ELR (cell line): ENCODE measurements around the gene SLCO2B1.

ENCODE experiments used
- DNase-seq: peaks from one replicate; pipeline ENCODE4 v3.0.0-alpha.2; 2015; ENCODE audit warnings: low read depth

The SLCO2B1 gene

DNA sequence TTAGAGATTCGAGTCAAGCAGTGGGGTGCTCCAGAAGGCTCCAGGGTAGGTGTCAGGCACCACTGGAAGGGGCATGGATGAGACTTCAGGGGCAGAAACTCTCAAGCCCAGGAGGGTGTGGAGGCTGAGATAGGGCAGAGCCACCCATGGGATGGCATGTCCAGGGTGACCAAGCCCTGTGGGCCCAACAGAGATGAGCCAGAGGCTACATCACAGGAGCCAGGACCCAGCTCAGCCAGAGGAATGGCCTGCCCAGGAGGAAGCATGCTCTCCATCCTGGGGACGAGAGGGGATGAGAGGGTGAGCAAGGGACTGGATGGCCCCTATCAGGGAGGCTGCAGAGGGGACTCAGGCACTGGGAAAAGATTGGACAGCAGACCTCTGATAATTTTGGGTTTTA, 42.8 kb downstream of the SLCO2B1 start:
- no peak for DNase-seq

DNA sequence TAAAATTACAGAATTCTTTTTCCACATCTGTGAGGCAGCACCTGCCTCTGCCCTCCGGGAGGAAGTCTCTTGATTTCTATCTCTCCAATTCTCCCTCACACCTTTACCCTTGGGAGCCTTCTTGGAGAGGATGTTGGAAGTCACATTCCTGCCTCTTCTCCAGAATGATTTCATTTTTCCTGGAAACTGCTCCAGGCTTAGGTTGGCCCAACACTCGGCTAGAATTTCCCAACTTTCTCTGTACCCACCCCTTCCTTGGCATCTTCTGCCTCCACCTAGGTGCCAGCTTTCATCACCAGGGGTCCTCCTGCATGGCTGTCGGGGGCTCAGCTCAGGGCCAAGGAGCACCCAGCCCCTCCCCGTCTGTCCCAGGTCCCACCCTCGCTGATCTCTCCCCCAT, 43.2 kb downstream of the SLCO2B1 start:
- DNase-seq = no peak

DNA sequence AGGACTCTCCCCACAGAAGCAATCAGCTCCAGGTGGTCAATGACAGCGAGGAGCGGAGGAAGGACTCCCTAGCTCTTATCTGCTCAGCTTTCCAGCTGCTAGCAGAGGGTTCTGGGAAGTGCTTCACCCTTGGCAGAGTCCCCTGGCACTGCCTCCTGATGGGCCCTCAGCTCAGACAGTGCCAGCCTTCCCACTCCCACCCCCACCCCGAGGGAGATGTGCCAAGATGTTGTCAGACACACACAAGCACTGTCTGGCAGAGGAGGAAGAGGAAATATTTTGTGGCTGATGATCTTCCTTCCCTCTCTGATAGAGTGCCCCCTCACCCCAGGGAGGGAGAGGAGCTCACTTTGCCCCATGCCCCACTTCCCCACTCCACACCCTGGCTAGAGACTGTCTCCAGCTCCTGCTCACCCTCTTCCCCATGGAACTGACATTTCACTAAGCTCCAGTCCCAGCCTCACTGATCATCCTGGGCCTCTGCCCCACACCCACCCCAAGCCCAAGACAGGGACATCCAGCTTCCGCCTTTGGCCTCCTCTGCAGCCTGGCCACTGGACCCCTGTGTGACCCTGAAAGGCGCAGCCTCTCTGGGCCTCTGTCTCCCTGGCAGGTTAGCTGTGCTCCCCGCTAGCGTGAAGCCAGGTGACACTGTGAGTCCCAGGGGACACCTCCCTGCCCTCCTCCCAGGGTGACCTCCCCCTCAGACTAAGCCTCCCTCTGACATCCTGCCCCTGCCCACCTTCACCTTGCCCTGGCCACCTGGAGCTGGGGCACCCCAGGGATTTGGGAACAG, 44.5 kb downstream of the SLCO2B1 start:
- no peak for DNase-seq

DNA sequence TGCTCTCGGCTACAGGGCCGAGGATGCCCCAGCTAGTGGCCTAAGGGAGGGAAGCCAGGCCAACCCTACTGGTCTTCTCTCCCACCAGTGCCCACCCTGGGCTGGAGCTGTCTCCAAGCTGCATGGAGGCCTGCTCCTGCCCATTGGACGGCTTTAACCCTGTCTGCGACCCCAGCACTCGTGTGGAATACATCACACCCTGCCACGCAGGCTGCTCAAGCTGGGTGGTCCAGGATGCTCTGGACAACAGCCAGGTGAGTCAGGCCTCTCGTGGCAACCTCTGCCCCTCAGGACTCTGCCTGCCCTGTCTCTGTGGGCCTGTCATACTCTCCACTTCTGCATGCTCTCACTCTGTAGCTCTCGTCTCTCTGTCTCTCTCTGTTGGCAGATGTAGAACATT, 45.5 kb downstream of the SLCO2B1 start:
- no peak for DNase-seq

DNA sequence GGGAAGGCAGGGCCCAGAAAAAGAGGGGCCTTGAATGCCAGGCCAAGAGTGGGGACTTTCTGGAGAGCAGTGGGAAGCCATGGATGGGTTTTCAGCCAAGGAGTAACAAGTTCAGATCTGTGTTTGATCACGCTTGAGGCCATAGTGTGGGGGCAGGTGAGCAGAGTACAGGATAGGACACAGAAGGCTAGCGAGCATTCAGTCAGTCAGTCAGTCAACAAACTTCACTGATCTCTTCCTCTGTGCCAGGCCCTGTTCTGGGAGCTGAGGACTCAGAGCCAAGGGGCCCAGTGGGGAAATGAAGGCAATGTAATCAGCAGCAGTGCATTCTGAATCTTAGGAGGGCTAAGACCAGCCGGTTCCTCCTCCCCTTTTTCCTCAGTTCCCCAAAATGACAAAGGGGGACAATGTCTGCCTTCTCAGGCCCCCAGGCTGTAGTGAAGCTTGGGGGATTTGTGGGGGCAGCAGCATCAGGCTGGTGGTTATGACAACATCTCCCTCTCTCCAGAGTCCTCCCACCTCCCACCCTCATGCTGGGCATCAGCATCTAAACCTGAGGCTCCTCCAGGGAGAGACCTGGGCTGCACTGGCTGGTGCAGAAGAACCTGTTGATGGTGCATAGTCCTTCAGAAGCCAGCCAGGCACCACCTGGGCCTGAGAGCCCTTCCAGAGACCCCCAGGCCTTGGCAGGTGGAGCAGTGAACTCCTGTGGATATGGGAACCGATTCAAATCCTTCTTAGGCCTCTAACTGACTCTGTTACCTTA, 46.8 kb downstream of the SLCO2B1 start:
- DNase-seq = no peak

DNA sequence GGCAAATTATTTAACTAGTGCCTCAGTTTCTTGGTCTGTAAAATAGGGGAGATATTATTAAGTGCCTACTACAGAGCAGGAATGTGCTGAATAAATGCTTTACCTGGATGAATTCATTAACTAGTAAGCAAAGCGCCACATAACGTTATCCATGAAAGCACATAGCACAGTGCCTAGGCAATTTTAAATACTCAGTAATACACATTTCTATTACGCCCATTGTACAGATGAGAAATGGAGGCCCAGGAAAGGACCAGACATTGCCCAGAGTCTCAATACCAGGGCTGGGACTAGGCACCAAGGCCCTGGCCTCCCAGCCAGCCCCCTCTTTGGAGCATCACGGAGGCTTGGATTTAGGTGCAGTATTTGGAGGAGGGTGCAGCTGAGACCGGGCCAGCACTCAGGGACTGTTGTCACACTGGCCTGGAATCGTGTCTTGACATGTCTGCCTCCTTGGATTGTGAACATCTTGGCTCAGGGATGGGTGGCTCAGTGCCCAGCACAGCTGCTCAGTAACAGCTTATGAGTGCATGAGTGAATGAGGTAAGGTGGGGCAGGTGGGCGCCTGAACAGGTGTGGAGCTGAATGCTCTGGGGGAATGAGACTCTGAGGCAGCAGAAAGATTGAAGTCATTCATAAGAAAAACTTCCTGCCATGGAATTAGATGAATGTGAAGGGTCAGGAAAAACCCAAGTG, 47.5 kb downstream of the SLCO2B1 start:
- DNase-seq = no peak

DNA sequence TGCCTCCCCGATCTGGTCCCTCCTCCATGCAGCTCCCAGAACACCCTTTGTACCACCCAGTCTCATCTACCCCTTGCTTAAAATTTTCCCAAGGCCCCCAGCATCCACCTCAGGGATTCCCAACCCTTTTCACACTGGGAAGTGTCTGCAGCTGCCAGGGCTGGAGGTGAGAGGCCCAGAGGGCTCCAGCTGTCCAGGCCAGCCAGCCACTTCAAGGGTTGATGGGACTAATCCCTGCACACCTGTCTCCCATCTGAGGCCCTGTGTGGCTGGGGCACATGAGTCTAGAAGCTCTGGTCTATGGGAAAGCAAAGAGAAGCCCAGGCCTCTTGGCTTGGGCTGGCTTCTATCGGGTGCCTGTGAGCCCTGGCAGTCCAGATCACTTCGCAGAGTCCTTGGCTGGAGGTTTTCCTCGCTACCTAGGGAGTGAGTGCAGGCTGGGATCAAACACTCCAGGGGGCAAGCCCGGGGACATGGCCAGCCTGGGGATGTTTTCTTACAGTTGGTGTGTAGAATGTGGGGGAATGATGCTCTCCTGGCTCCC, 48.6 kb downstream of the SLCO2B1 start:
- no peak for DNase-seq

DNA sequence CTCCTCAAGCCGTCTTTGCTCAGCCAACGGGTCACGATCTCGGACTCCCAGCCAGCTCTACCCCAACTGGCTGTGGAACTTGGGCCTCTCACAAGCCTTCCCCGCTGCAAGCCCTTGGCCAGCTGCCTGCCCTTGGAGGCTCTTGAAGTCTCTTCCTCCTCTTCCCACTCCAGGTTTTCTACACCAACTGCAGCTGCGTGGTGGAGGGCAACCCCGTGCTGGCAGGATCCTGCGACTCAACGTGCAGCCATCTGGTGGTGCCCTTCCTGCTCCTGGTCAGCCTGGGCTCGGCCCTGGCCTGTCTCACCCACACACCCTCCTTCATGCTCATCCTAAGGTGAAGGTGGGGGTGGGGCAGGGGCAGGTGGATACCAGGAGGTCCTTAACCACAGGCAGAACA, 49.1 kb downstream of the SLCO2B1 start:
- no peak for DNase-seq

DNA sequence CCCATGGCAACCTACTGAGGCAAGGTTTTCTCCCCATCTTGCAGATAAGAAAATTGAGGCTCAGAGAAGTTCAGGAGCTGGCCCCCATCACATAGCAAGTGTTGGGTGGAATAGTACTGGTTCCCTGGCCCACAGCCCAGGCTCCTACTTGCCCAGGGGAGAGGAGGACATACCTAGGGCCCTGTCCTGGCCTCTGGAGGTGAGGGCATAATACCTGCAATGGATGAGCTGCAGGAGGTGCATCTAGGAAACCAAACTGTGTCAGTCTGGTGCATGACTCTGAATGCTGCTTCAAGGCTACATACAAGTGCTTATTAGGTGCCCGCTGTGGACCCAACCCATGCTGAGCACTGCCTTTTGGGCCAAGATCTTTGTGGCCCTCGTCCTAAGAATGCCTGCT, 49.6 kb downstream of the SLCO2B1 start:
- no peak for DNase-seq

DNA sequence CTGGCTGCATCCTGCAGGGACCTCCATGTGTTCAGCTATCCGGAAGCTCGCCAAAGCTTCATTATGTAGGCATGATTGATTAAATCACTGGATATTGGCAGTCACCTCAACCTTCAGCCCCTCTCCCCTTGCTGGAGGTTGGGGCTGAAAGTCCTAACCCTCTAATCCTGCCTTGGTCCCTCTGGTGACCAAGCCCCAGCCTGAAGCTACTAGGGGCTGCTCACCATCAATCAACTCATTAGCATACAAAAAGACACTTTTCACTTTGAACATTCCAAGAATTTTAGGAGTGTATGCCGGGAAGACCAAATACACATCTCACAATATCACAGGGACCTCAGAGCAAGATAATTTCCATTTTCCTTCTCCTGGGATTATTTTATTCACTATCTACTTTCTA, 50.9 kb downstream of the SLCO2B1 start:
- DNase-seq = no peak

DNA sequence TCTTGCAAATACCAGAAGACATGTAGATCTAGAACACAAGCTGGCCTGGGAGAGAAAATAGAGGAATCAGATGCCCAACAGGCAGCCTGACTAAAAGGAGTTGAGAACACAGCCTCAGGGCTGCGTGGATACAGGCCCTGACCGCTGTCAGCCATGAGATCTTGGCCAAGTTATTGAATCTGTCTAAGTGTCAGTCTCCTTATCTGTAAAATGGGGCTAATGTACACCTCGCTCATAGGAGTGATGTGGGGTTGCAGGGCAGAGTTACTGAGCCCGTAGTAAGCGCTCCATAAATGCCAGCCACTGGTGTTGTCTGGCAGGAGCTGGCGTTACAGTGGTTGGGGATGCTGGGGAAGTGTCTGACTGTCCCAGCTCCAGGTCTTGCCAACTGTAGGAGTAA, 51.3 kb downstream of the SLCO2B1 start:
- DNase-seq = no peak

DNA sequence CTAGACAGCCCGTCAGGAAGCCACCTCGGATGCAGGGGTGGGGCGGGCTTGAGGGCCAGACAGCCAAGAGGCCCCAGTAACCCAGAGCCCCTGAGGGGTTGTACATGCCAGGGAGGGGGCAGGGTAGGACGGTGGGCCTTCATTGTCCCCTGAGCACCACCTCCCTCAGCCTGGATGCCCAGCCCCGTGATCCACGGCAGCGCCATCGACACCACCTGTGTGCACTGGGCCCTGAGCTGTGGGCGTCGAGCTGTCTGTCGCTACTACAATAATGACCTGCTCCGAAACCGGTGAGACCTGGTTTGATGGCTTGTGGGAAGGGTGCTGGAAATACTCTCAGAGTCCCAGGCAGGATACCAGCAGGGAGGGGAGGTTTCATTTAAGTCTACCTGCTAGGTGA, 52.2 kb downstream of the SLCO2B1 start:
- DNase-seq = no peak

DNA sequence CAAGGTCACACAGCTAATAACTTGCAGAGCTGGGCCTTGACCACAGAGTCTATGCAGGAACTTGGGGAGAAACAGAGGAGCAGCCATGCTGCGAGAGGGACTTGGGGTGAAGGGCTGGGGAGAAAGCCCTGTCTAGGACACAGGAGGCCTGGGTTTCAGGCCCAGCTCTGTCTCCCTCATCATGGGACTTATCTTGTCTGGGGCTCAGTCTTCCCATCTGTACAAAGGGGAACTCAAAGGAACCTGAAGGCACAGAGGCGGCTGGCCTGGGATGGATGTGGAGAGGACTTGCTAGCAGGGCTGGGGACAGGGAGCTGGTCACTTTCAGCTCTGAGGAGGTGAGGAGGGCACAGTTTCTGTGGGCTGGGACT, 52.7 kb downstream of the SLCO2B1 start:
- DNase-seq = no peak

DNA sequence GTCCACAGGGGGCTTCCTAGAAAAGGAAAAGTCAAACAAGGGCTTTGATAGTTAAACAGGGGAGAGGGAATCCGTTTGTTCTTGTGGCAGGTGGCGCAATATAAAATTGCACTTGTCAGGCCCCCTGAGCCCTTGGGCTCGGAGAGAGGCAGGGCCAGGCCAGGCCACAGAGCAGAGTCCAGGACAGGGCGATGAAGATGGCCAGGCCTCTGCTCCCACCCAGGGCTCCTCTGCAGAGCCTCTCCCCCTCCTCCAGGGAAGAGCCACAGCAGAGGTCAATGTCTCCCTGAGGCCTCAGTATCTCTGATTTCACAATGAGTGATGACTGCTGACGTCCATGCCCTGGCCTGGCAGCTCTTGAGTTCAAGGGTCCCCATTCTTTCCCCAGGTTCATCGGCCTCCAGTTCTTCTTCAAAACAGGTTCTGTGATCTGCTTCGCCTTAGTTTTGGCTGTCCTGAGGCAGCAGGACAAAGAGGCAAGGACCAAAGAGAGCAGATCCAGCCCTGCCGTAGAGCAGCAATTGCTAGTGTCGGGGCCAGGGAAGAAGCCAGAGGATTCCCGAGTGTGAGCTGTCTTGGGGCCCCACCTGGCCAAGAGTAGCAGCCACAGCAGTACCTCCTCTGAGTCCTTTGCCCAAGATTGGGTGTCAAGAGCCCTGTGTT, 53.2 kb downstream of the SLCO2B1 start:
- DNase-seq = no peak

DNA sequence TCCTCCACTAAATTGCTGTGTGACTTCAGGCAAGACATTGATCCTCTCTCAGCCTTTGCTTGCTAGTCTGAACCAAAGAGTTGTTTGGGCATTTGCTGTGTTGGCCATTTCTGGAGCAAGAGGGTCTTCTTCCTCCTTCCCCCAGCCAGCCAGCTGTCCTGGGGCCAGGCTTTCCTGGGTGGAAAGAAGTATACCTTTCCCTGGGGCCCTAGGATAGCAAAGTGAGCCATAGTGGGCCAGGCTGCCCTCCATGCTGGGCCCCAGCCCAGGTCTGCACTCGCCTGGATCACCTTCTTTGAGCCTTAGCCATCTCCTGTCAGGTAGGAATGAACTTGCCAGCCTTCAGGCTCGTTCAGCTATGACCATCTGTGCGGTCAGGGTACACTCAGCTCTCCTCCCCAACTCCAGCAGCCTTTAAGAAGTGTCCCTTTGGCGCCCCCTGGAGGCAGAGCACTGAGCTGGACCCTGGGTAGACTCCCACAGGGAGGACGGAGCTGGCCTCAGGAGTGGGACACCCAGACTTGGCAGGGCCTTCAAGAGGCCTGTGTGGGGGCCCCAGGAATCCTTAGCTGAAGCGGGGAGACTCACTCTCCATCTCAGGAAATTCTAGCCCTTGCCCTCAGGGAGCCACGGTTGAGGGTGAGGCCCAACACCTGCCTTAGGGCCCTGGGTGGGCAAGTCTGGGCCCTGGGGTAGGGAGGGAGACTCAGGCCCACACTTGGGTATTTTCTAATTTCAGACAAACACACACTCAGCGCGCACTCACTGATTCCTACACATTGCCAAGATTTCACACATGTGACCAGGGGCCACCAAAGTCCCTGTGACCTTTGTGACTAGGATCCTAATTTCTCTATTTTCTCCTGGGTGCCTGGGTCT, 54.0 kb downstream of the SLCO2B1 start:
- peak; percentile 89 for DNase-seq

DNA sequence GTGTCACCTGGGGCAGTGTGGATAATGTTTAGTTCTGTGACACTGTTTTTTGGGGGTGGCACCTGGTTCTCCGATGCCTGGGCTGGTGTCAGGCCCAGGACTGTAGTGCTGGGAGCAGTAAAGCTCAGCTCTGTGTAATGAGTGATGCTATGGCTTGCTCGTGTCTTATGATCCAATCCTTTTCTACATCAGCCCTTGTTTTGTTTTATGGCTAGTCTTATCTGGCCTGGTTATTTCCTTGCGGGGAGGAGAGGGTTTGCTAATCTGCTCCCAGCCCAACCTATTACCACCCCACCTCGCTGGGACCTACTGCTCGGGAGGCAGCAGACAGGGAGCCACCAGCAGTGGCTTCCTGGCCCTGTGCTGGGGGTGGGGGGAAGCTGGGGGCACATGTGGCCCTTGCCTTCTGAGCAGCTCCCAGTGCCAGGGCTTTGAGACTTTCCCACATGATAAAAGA, 54.7 kb downstream of the SLCO2B1 start:
- DNase-seq = no peak

DNA sequence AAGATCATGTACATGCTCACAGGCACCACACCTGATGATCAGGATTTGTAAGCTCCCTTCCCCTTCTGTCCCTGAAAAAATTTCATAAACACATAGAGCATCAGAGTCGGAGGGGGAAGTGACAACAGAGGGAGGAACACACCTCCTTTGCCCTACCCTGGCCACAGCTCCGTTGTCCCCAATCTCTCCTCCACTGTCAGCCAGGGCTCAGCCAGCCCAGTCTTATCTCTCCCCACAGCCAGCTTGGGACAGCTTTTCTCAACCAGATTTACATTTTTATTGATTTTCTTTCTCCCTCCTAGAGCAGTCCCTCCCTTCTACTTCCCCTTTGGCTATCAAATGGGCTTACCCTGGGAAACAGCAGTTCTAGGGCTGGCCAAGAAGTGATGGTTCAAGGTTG, 57.5 kb downstream of the SLCO2B1 start:
- DNase-seq = no peak

DNA sequence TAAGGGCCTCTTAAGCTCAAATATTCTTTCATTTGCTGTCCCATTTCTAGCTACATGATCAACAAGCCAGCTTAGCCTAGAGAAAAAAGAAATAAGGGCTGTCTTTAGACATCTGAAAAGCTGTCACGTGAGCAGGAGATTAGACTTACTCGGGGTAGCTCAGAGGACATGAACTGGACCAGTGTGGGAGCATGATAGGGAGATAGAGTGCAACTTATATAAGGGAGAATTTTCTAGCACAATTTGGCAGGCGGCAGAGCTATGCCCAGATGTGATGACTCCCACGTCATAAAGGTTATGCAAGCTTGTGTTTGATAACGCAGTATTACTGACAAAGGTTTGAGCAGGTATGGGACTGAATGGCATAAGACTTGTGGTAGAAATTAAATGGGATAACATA, 61.5 kb downstream of the SLCO2B1 start:
- no peak for DNase-seq

DNA sequence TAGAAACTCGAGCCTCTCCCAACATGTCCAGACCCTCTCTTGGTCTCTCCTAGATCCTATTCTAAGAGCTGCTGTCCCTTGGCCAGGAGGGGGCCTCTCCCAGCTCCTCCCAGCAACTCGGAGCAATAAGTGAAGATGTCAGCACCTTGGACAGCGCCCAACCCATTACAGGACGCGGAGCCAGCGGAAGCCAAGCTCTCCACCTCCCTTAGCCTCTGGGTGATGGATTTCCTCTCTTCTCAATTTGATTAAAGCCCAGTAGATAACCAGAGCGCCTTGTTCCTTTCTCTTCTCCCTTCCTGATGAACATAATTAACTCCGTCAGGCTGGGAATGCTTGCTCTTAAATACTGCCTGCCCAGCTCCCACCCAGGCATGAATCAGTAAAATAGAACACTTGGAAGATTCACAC, 63.5 kb downstream of the SLCO2B1 start:
- DNase-seq = peak; percentile 86

DNA sequence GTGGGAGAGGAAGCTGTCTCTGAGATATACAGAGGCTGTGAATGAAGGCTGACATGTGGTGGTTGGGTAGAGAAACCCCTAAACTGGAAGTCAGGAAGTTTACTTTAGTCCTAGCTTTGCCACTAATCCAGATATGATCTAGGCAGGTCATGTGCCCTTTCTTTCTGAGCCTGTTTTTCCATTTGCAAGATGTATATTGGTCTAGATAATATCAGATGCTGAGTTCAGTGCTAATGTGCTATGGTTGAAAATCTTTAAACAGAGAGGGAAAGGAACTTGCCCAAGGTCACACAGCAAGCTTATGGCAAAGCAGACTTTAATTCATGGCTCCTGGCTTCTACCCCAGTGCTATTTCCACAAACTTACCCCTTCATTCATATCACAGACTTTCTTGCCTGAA, 63.9 kb downstream of the SLCO2B1 start:
- DNase-seq = no peak

DNA sequence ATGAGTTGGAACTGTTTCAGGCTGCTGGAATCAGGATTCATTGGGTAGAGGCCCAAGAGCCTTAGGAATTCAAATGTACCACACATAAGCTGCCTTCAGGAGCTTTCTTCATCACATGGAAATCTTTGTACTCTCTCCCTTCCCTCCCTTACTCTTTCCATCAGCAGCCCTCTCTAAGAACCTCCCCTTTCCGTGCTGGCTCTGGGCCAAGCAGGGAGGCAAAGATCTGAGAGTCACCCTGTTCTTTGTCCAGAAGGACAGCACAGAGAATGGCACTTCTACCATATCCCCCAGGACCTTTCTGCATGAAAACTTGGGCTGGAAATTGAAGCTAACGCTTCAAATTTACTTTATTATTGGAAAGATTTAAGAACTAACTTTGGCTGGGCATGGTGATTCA, 69.0 kb downstream of the SLCO2B1 start:
- DNase-seq = no peak
